ENCODE data around the gene NRXN2.

- no peak for TF ChIP-seq EZH2 (IDR thresholded peaks at IDR 0.05)
- no peak for TF ChIP-seq POLR2AphosphoS5 (IDR thresholded peaks at IDR 0.05; ENCODE audit: borderline replicate concordance, low read depth, low read length)
Measured at GRCh38 chr11:64723117-64723906, at the start of gene NRXN2.
